GM19438 (cell line): ENCODE measurements around the gene ITM2C.

ENCODE experiments used
- ATAC-seq: cut with Tn5 transposase; IDR thresholded peaks from one replicate; pipeline ENCODE4 v1.9.1; 2021; ENCODE audit warnings: low read depth; ENCODE audit not compliant: unreplicated experiment

The ITM2C gene, protein sequence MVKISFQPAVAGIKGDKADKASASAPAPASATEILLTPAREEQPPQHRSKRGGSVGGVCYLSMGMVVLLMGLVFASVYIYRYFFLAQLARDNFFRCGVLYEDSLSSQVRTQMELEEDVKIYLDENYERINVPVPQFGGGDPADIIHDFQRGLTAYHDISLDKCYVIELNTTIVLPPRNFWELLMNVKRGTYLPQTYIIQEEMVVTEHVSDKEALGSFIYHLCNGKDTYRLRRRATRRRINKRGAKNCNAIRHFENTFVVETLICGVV

DNA sequence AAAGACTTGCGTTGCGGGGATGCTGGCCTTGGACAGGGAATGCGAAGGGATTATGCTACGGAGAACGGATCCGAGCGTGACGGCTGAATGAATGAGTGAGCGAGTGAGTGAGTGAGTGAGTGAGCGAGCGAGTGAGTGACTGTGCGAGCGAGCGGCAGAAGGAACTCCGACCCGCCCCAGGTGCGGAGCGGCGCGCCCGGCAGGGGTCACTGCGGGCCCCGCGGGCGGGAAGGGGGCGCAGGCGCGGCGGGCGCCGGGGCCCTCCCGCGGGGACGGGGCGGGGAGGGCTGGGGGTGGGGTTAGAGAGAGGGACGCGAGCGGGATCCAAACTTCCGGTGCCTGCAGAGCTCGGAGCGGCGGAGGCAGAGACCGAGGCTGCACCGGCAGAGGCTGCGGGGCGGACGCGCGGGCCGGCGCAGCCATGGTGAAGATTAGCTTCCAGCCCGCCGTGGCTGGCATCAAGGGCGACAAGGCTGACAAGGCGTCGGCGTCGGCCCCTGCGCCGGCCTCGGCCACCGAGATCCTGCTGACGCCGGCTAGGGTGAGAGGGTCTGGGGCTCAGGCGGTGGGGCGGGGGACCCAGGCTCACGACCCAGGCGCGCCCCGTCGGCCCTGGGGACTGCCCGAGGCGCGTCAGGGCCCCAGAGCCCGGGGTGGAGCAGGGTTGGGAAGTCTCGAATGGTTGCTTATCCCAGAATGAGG, at the start of gene ITM2C:
TSS of gene ITM2C (plus strand) at position 338 of the 702 bp plus-strand sequence. CDS start at position 422, 84 bp downstream.
- ATAC-seq: peak; percentile 56

DNA sequence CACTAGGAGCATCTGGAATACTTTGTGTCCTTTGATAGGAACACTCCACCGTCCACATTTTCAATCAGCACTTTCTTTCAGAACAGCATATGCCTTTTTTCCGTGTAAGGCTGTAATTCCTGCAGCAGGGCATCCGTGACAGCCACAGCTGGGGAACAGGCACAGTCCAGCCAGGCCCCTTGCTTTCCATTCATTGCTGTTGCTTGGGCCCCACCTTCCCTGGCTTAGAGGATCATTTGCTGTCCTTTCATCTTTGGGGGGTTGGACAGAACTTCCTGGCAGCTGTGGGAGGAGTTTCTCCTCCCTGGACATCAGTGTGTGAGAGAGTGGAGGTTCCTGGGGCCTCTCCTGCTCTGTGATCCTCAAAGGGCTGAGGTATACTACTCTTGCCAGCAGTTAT, 49.7 kb upstream of the ITM2C start:
- ATAC-seq: no peak

DNA sequence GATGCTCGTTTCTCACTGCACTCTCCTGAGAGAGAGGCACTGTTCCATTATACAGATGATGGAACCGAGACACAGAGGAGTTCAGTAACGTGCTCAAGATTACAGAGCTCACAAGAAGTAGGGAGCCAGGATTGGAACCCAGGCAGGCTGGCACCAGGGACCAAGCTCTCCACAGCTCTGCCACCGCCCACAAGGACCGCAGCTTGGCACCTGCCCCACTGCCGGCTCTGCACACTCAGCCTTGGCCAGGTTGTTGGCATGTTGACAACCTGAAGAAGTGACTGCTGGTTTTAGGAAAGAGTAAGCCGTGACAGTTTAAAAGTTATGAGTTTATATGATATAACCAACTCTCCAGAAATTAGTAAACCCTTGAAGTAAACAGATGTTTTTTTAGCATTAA, 48.0 kb upstream of the ITM2C start:
- no peak for ATAC-seq

DNA sequence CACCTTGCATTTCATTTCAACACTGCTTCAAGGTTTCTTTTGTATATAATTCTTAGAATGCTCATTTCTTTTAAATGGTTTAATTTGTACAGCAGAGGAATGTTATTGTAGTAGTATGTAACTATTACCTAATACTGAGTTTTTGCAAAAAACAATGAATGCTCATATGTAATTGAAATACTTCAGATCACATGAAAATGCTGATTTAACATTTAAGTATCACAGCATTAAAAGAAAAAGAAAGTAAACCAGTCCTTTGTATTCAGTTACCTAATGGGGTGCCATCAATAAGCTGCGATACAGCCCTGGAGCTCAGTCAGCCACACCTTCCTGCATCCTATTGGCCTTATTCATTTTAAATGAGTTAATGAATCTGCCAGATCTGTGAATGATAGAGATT, 45.3 kb upstream of the ITM2C start:
- ATAC-seq: no peak

DNA sequence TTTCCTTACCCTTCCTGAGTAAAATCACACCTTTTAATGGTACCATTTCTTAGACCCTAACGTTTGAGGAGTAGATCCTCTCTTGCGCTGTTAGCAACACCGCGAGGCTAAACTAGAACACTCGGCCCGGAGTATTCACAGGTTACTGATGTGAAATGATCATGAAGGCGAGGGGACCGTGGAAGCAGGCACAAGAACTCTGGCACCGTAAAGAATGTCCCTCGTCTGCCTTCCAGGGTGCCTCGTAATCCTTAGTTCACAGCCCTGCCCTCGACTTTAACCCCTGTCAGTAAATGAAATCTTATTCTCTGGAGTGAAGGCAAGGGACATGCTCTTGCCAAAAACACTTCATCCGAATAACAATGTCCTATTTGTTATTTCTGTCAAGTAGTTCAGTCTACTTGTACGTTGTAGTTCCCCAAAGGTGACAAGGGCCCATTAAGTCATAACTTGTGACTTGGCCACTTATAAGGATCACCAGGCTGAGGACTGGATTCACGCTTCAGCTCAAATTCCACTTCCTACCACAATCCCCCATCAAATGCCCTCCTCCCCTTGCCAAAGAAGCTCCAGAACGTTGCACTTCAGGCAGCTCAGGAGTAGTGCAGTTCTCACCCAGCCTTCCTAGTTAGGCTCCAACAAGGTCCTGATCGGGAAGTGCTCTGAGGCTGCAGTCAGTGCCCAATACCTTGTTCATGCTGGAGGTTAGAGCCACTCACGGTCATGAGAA, 43.3 kb upstream of the ITM2C start:
- ATAC-seq: no peak

DNA sequence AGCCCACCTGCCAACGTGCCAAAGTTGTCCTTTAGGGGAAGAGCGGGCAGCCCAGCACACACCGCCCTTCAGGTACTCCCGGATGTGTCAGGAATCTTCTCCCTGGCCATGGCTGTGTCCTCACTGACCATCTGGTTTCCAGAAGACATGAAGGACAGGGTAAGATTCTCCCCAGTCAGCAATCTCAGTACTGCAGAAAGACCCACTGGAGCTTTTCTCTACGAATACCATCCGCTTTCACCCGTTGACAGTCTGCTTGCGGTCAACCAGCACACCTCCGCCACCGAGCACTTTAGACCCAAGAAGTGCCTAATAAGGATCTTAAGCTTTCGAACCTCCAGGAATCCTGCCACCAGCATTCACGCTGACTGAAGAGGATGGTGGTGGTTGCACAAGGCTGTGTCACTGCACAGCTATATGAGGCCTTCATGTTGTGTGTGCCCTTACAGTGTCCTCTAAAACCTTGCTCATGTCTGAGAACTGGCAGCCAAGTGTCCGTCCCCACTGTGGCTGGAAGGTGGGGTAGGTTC, 42.7 kb upstream of the ITM2C start:
- no peak for ATAC-seq

DNA sequence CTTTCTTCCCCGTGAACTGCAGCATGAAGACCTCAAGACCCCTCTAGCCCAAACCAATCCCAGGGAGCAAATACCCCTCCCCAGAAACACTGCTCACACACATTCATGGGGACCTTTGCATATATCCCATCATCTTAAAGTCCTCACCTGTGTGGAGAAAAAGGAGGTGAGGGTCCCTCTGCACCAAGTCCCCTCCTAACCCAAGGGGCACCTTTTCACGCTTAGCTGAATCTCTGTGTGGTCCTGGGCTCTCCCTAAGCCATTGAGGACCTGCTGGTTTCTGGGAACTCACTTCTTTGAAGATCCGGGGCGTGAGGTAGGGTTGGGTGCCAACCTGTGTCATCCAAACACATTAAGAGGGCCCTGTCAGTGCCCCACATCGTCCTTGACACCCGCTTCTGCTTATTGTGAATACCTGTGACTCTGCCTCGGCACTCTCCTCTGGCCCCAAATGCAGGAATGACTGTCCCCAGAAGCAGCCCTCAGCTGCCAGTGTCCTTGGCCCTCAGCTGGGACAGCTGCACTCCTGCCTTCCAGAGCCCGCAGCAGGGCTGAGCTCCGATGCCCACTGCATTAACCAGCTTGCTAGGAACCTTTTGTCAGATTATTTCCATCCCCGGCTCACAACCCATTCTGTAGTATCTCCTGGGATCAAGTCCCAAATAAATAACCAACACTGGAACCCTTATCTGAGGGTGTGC, 41.3 kb upstream of the ITM2C start:
- ATAC-seq: no peak

DNA sequence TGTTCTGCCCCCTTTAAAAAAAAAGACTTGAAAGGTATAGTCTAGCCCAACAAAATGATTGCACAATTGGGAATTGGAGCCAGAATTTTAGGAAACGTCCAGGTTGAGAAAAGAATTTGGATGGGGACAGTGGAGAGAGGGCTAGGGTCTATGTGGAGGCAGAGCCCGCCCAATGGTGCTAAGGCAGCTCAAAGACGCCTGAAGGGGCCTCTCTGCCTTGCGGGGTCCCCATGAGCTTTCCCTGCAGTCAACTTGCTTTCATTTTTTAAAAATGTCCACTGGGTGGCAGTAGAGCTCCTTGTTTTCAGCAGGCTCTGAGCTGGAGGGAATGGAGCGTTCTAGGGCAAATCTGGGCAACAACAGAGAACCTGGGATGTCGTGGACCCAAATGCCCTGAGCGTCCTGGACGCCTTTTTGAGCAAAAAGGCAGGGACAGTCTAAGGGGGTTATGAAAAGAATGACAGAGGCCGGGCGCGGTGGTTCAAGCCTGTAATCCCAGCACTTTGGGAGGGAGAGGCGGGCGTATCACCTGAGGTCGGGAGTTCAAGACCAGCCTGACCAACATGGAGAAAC, 40.2 kb upstream of the ITM2C start:
- ATAC-seq: peak; percentile 49

DNA sequence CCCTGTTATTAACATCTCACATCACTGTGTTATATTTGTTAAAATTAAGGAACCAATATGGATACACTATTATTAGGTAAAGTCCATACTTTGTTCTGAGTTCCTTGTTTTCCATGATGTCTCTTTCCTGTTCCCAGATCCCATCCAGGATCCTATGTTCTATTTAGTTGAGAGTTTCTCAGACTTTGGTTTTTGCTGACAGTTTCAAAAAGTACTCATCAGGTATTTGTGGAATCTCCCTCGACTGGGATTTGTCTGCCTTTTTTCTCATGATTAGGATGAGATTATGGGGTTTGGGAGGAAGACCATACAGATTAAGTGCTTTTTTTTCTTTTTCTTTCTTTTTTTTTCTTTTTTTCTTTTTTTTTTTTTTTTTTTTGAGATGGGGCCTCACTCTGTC, 39.4 kb upstream of the ITM2C start:
- no peak for ATAC-seq

DNA sequence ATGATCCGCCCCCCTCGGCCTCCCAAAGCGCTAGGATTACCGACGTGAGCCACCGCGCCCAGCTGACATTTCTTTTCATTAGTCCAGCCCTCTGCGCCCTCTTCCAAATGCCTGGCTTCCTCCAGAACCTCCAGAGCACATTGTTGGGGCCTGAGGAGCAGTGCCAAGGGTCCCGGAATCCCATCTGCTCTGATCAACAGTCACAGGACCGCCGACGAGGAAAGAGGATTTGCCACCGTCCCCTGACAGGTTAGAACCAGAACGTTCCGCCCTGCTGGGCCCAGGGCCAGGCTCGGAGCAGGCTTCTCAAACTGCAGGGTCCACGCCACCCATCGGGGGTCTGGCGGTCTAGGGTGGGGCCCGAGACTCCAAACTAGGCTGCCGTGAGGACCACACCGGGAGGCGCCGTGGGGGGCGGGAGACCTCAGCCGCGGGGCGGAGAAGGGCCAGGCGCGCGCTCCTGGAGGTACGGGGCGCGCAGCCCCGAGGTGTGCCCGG, 36.9 kb upstream of the ITM2C start:
- no peak for ATAC-seq

DNA sequence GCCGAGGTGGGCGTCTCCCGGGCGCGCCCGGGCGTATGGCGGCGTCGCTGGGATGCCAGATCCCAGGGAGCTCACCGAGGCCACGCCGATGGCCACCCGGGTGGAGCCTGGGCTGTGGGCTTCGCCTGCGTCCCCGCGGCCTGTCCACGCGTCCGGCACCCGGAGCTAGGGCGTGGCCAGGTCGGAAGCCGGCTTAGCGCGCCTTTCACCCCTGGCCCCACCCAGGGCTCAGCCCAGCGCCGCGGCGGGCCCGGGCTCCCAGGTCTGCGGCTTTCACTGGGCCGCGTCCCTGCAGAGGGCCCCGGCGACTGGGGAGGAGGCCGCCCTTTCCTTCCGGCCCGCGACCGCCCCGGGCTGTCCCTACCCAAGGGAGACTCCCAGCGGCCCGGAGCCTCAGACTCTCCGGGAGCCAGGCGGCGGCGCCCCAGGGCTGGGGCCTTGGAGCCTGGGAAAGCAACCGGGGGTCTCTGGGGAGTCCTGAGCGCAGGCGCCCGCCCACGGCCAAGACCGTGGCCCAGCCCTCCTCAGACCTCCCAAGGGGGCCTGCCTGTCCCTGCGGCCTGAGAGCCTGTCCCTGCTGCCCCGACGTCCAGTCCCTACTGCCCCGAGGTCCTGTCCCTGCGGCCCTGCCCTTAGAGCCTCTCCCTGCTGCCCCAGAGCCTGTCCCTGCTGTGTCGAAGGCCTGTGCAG, 36.3 kb upstream of the ITM2C start:
- ATAC-seq: no peak

DNA sequence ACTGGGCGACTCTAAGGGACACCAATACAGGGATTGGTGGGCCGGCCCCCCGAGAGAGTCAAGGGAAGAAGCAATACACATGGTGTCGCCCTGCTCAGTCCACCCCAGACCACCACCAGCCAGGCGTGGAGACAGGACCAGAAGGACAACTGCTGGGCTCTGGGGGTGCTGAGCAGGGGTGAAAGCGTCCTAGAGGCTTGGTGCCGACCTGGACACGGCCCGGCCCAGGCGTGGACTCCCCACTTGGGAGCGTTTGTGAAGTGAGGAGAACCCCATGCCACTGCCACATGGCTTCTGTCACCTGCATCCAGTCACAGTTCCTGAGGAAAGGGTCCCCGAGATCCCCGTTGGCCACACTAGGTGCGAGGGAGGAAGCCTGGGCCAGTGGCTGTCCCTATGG, 35.4 kb upstream of the ITM2C start:
- no peak for ATAC-seq

DNA sequence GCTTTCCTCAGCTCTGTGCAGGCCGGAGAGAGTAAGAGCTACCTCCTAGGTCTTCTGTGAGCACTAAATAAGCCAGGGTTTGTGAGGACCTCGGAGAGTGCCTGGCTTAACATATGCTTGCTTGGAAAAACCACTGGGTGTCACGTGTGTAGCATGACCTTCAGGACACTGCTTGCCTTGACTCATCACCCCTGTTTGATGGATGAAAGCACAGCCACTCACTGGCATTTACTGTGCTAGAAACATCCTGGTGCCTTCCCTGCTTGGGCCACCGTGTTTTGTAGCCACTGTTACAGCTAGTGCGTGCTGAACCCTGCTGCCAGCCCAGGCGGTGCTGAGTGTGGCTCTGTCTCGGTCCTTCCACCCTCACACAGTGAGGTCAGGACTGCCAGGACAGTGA, 34.8 kb upstream of the ITM2C start:
- no peak for ATAC-seq

DNA sequence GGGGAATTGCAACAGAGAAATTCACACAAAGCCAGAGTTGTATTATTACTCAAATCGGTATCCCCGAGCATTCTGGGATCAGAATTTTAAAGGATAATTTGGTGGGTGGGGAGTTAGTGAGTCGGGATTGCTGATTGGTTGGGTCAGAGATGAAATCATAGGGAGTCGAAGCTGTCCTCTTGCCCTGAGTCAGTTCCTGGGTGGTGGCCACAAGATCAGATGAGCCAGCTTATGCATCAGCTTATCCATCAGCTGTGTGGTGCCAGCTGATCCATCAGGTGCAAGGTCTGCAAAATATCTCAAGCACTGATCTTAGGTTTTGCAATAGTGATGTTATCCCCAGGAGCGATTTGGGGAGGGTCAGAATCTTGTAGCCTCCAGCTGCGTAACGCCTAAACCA, 34.3 kb upstream of the ITM2C start:
- ATAC-seq: no peak

DNA sequence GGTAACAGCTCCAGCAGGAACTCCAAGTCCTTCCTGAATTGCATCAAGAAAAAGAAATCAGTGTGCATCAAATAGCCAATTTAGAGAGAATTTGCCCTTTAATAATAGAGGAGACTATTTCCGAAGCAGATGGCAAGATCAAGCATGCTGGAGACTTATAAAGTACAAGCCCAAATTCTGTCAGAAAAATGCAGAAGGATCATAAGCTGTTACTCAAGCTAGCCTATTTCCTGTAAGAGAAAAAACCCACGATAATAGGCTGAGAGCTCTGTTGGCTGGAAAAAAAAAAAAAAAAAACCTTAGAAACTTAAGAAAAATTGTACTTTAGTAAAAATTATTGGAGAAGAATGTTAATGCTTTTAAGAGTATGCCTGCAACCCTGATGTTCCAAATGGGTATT, 24.4 kb upstream of the ITM2C start:
- ATAC-seq: no peak

DNA sequence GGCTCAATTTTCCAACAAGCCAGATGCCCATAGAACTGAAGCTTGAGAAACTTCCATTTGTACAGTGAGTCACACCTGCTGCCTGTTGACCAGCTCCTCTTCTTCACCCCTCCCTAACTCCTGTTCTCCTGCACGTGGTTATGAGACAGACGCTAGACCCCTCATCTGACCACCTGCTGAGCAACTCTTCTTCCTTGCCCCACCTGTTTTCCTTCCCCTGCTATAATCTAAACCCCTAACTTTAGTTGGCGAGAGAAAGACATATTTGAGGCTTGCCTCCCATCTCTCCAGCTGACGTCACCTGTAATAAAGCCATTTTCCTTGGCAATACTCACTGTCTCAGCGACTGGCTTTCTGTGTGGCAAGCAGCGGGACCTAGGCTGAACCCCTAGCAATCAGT, 22.3 kb upstream of the ITM2C start:
- no peak for ATAC-seq

DNA sequence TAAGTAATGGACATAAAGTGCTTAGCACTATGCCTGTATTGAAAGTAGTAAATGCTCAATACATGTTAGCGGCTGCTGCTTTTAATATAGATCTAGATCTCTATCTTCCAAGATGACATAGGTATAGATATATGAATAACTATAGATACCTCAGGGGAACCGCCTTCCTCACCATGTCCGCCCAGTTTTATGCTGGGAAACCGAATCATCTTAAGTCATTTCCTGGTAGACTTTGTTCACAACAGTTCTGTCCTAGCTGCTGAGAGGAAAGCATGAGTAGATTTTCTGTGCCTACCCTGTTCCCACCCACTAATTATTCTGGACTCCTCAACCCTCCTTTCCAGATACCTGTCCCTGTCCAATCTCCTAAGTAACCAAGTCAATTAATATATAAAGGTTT, 21.6 kb upstream of the ITM2C start:
- ATAC-seq: no peak

DNA sequence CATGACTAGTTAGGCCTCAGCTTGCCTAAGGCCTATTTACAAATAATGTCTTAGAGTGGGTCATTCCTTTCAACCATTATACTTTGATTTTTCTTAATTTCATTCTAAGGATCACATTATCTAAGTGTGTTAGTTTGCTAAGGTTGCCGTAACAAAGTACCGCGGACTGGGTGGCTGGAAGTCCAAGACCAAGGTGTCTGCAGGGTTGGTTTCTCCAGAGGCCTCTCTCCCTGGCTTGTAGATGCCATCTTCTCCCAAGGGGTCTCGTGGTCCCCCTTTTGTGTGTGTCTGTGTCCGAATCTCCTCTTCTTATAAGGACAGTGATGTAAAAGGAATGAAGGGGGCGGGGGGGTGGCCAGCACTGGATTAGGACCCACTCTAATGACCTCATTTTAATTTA, 18.4 kb upstream of the ITM2C start:
- ATAC-seq: no peak

DNA sequence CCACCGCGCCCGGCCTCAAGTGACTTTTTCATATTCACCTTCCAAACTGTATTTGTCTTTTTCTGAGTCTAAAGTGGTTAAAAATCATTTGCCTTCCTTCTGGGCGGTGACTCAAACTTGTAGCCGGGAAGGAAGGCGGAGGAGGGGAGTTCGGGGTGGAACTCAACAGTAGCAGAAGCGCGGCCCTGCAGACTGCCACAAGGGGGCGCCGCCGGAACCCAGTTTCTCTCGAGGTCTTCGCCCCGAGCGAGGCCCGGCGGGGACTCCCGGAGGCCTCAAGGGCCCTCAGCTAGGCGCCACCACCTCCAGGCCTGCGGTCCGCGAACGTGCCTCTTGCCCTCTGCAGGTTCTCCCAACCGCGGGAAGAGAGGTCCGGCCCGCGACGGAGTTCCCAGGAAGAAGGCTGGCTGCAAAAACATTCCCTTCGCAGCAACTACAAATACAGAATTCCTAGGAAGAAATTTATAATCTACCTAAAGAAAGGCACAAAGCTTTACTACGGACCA, 16.8 kb upstream of the ITM2C start:
- peak; percentile 94 for ATAC-seq
